TTC549 (cell line): ENCODE measurements around the gene TMTC1.

Experiments used
- FAIRE-seq: peaks from 2 replicates; lab custom pipeline; 2012; peaks lifted over from hg19 to GRCh38; lab: Jason Lieb, UNC

The TMTC1 gene

GRCh38 chr12:29612912-29613311, 170.8 kb downstream of the TMTC1 start:
- FAIRE-seq = no peak

- no peak for FAIRE-seq
These were observed 171.8 kb downstream of the TMTC1 start for GRCh38 chr12:29611906-29612305.

- no peak for FAIRE-seq
These were observed 173.1 kb downstream of the TMTC1 start for GRCh38 chr12:29610473-29611170.

GRCh38 chr12:29609431-29610215, 174.1 kb downstream of the TMTC1 start:
- FAIRE-seq = no peak

- no peak for FAIRE-seq
These were observed 175.2 kb downstream of the TMTC1 start for GRCh38 chr12:29608581-29608980.

GRCh38 chr12:29599381-29599780, 184.4 kb downstream of the TMTC1 start:
- FAIRE-seq = no peak

GRCh38 chr12:29595071-29595755, 188.5 kb downstream of the TMTC1 start:
- FAIRE-seq = no peak

- FAIRE-seq = no peak
These were observed 190.7 kb downstream of the TMTC1 start for GRCh38 chr12:29593001-29593400.

GRCh38 chr12:29591140-29592020, 192.4 kb downstream of the TMTC1 start:
- no peak for FAIRE-seq

GRCh38 chr12:29589851-29590250, 193.9 kb downstream of the TMTC1 start:
- FAIRE-seq = no peak

GRCh38 chr12:29589286-29589820, 194.4 kb downstream of the TMTC1 start:
- no peak for FAIRE-seq

- FAIRE-seq = no peak
These were observed 201.0 kb downstream of the TMTC1 start for GRCh38 chr12:29582677-29583272.

GRCh38 chr12:29582146-29582545, 201.6 kb downstream of the TMTC1 start:
- no peak for FAIRE-seq

- FAIRE-seq = no peak
These were observed 202.1 kb downstream of the TMTC1 start for GRCh38 chr12:29581631-29582030.

- no peak for FAIRE-seq
These were observed 202.8 kb downstream of the TMTC1 start for GRCh38 chr12:29580971-29581370.

GRCh38 chr12:29578731-29579130, 205.0 kb downstream of the TMTC1 start:
- FAIRE-seq = no peak

- no peak for FAIRE-seq
These were observed 205.7 kb downstream of the TMTC1 start for GRCh38 chr12:29578070-29578469.

- no peak for FAIRE-seq
These were observed 209.2 kb downstream of the TMTC1 start for GRCh38 chr12:29574500-29574899.

GRCh38 chr12:29572938-29573337, 210.8 kb downstream of the TMTC1 start:
- no peak for FAIRE-seq

- FAIRE-seq = no peak
These were observed 211.3 kb downstream of the TMTC1 start for GRCh38 chr12:29572464-29572863.

- no peak for FAIRE-seq
These were observed 214.5 kb downstream of the TMTC1 start for GRCh38 chr12:29569132-29569757.
